SK-N-SH (cell line): Measurements from ENCODE around the gene PLXND1.

Experiments used
- IRF3 ChIP-seq: fragments of 150-350 bp; IDR thresholded peaks from 2 replicates; pipeline ENCODE4 v1.6.1; 2016; ENCODE audit warnings: mild to moderate bottlenecking, low read depth, low read length
- MAX ChIP-seq: IDR thresholded peaks from 2 replicates; pipeline ENCODE4 v1.4.0; 2012; ENCODE audit warnings: low read depth
- MXI1 ChIP-seq: IDR thresholded peaks from 2 replicates; pipeline ENCODE4 v1.6.1; 2012; ENCODE audit warnings: mild to moderate bottlenecking, low read depth, low read length, improper control_type of control experiment
- POLR2AphosphoS5 ChIP-seq: IDR thresholded peaks from 2 replicates; pipeline ENCODE4 v1.6.1; 2012; ENCODE audit warnings: low read depth, low read length
- REST ChIP-seq: IDR thresholded peaks from 2 replicates; pipeline ENCODE4 v1.6.1; 2012; ENCODE audit warnings: mild to moderate bottlenecking, low read depth, low read length, moderate library complexity
- SMC3 ChIP-seq: IDR thresholded peaks from 2 replicates; pipeline ENCODE4 v1.6.1; 2012; ENCODE audit warnings: low read depth, low read length, improper control_type of control experiment
- TEAD4 ChIP-seq: IDR thresholded peaks from 2 replicates; pipeline ENCODE4 v1.4.0; 2012; ENCODE audit warnings: mild to moderate bottlenecking, borderline replicate concordance; ENCODE audit not compliant: insufficient read depth
- TF ChIP-seq, protein P1 (sequence below): fragments of 200-600 bp; sonication (generic); IDR thresholded peaks from 2 replicates; pipeline ENCODE4 v1.6.1; 2017; ENCODE audit warnings: antibody characterized with exemption, mild to moderate bottlenecking, moderate library complexity
- TF ChIP-seq, protein P2 (sequence below): fragments of 150-350 bp; IDR thresholded peaks from 2 replicates; pipeline ENCODE4 v1.6.1; 2017; ENCODE audit warnings: antibody characterized with exemption, low read length, low read depth, borderline replicate concordance

- TF ChIP-seq REST (no peak), TEAD4 (no peak), POLR2AphosphoS5 (no peak), MAX (no peak), MXI1 (no peak), SMC3 (no peak), IRF3 (no peak)
- TF ChIP-seq, protein P1, sequence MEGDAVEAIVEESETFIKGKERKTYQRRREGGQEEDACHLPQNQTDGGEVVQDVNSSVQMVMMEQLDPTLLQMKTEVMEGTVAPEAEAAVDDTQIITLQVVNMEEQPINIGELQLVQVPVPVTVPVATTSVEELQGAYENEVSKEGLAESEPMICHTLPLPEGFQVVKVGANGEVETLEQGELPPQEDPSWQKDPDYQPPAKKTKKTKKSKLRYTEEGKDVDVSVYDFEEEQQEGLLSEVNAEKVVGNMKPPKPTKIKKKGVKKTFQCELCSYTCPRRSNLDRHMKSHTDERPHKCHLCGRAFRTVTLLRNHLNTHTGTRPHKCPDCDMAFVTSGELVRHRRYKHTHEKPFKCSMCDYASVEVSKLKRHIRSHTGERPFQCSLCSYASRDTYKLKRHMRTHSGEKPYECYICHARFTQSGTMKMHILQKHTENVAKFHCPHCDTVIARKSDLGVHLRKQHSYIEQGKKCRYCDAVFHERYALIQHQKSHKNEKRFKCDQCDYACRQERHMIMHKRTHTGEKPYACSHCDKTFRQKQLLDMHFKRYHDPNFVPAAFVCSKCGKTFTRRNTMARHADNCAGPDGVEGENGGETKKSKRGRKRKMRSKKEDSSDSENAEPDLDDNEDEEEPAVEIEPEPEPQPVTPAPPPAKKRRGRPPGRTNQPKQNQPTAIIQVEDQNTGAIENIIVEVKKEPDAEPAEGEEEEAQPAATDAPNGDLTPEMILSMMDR, result no peak
- TF ChIP-seq, protein P2, sequence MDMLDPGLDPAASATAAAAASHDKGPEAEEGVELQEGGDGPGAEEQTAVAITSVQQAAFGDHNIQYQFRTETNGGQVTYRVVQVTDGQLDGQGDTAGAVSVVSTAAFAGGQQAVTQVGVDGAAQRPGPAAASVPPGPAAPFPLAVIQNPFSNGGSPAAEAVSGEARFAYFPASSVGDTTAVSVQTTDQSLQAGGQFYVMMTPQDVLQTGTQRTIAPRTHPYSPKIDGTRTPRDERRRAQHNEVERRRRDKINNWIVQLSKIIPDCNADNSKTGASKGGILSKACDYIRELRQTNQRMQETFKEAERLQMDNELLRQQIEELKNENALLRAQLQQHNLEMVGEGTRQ, result no peak
These were observed 16.3 kb downstream of the PLXND1 start for GRCh38 chr3:129590215-129590614.
